Thyroid gland (tissue), 4 donors: Measurements from ENCODE around the gene CEACAM8. TPM values are rescaled to one million over a fixed set of nuclear protein-coding genes. Genes with fewer than 3 reads are reported as not detected.
"Not testable (repeated sequence)": the region's sequence is repeated elsewhere in the genome, so short reads cannot be mapped to it uniquely, and the experiment has no call there.

Source experiments
- DNase-seq, 2 donors: peaks; one replicate each; pipeline ENCODE4 v3.0.0-alpha.2; 2019
- H3K27ac ChIP-seq, 3 donors: fragments of 200-600 bp; sonication (generic); 1 replicate in 2 of 3; 2 replicates in 1 of 3; pipeline ENCODE4 v1.5.1; 2016 to 2019; ENCODE audit warnings: mild to moderate bottlenecking in 1 of 3, moderate library complexity in 1 of 3
- H3K27me3 ChIP-seq: fragments of 200-600 bp; sonication (generic); one replicate; pipeline ENCODE4 v1.5.1; 2019
- H3K36me3 ChIP-seq, 2 donors: fragments of 200-600 bp; sonication (generic); one replicate each; pipeline ENCODE4 v1.5.1; 2016 to 2019
- H3K4me1 ChIP-seq, 2 donors: fragments of 200-600 bp; sonication (generic); one replicate each; pipeline ENCODE4 v1.5.1; 2017 to 2019
- H3K4me3 ChIP-seq, 3 donors: fragments of 200-600 bp; sonication (generic); replicated peaks in 1 of 3; 1 replicate in 2 of 3; 2 replicates in 1 of 3; pipeline ENCODE4 v1.5.1; 2016; ENCODE audit warnings: mild to moderate bottlenecking in 1 of 3
- H3K9me3 ChIP-seq: fragments of 200-600 bp; sonication (generic); one replicate; pipeline ENCODE4 v1.5.1; 2017
- CTCF ChIP-seq, 6 experiments: fragments of 200-600 bp in 3 of 6; fragments of 450-650 bp in 3 of 6; sonication (generic) in 3 of 6; IDR thresholded peaks; one replicate each; pipeline ENCODE4 v1.5.1; 2016 to 2019; ENCODE audit warnings: antibody characterized with exemption in 6 of 6, mild to moderate bottlenecking in 2 of 6, inconsistent platforms in 1 of 6, moderate library complexity in 1 of 6
- POLR2A ChIP-seq, 2 donors: fragments of 450-650 bp; IDR thresholded peaks; one replicate each; pipeline ENCODE4 v1.6.1; 2017; ENCODE audit warnings: antibody characterized with exemption in 2 of 2, mild to moderate bottlenecking in 2 of 2, moderate library complexity in 1 of 2
- WGBS, 2 donors: methylation state at CpG; one replicate each; pipeline ENCODE4 v1.1.5; 2017; 5-methylcytosine and 5-hydroxymethylcytosine counted together
- intact Hi-C: fragments of 100-400 bp; cut with DNase I; formaldehyde crosslinking; loops from one replicate; pipeline ENCODE4 v1.15.1; 2023
- total RNA-seq, 4 donors: library from RNA; depleted of rRNA; stranded (reverse); fragments of >200 nt; gene quantifications; one replicate each; pipeline ENCODE4 v1.2.3, GENCODE V29; 2016

Gene CEACAM8
- total RNA-seq, 4 donors from 2014 or later = not detected

GRCh38 chr19:42555317-42555716 is 39.4 kb downstream of the CEACAM8 start:
- Histone ChIP-seq H3K36me3 (no peaks in the 10 kb centered on the region), H3K27ac (no peak overlapping the region), H3K9me3 (no peaks in the 10 kb centered on the region), H3K4me1 (no peaks in the 10 kb centered on the region), H3K4me3 (no peak overlapping the region), H3K27me3 (no peaks in the 10 kb centered on the region)
- DNase-seq = no peak
- intact Hi-C loops = no loop called here
- WGBS, 2 donors = 28 to 41% methylated on average over 3 to 5 of the region's 5 CpGs
- no peak for TF ChIP-seq POLR2A (IDR thresholded peaks at IDR 0.05)
- no peak for TF ChIP-seq CTCF (IDR thresholded peaks at IDR 0.05)

GRCh38 chr19:42554046-42554575 is 40.6 kb downstream of the CEACAM8 start:
- H3K27me3 ChIP-seq = no peaks in the 10 kb centered on the region
- WGBS, 2 donors = 100% methylated on average over 2 of the region's 3 CpGs; no CpG with 5 or more reads in 1 of the 2 donors
- no peaks in the 10 kb centered on the region for H3K9me3 ChIP-seq
- DNase-seq = no peak
- no peaks in the 10 kb centered on the region for H3K4me1 ChIP-seq
- no peaks in the 10 kb centered on the region for H3K36me3 ChIP-seq
- intact Hi-C loops = no loop called here
- no peak for TF ChIP-seq CTCF (IDR thresholded peaks at IDR 0.05)
- no peak for TF ChIP-seq POLR2A (IDR thresholded peaks at IDR 0.05)
- H3K27ac ChIP-seq = no peak overlapping the region
- H3K4me3 ChIP-seq = no peak overlapping the region

- Histone ChIP-seq H3K27me3 (no peaks in the 10 kb centered on the region), H3K4me1 (no peaks in the 10 kb centered on the region), H3K4me3 (no peak overlapping the region), H3K9me3 (no peaks in the 10 kb centered on the region), H3K36me3 (no peaks in the 10 kb centered on the region), H3K27ac (no peak overlapping the region)
- intact Hi-C loops = no loop called here
- DNase-seq = no peak
- TF ChIP-seq CTCF (IDR thresholded peaks at IDR 0.05) (no peak), POLR2A (IDR thresholded peaks at IDR 0.05) (no peak)
- 81 to 85% methylated on average over 3 to 8 of the region's 8 CpGs for WGBS, 2 donors
Observed at GRCh38 chr19:42553292-42554045, 41.3 kb downstream of the CEACAM8 start.

- intact Hi-C loops = no loop called here
- TF ChIP-seq CTCF (IDR thresholded peaks at IDR 0.05) (no peak), POLR2A (IDR thresholded peaks at IDR 0.05) (no peak)
- Histone ChIP-seq H3K27me3 (no peaks in the 10 kb centered on the region), H3K36me3 (no peaks in the 10 kb centered on the region), H3K4me3 (no peak overlapping the region), H3K27ac (no peak overlapping the region), H3K9me3 (no peaks in the 10 kb centered on the region), H3K4me1 (no peaks in the 10 kb centered on the region)
- no peak for DNase-seq
- 81 to 82% methylated on average over 8 of the region's 8 CpGs for WGBS, 2 donors
Observed at GRCh38 chr19:42552086-42553065, 42.3 kb downstream of the CEACAM8 start.

- DNase-seq = not testable (repeated sequence)
Observed at GRCh38 chr19:42550521-42550920, 44.2 kb downstream of the CEACAM8 start.

GRCh38 chr19:42549067-42549466 is 45.7 kb downstream of the CEACAM8 start:
- H3K4me1 ChIP-seq, H3K36me3 ChIP-seq, intact Hi-C loops, H3K4me3 ChIP-seq, H3K27ac ChIP-seq, DNase-seq, H3K27me3 ChIP-seq, H3K9me3 ChIP-seq: not testable (repeated sequence)
- WGBS, 2 donors = 96 to 100% methylated on average over 1 of the region's 1 CpG

More at GRCh38 chr19:42550521-42550920, 44.2 kb downstream of the CEACAM8 start:
- H3K27ac ChIP-seq, H3K36me3 ChIP-seq, H3K27me3 ChIP-seq, intact Hi-C loops, H3K4me3 ChIP-seq, H3K4me1 ChIP-seq, H3K9me3 ChIP-seq: not testable (repeated sequence)
- whole genome bisulfite sequencing, 2 donors = 96 to 98% methylated on average over 6 of the region's 6 CpGs
